Stimulated activated effector memory CD8-positive, alpha-beta T cell treated with anti-CD3 and anti-CD28 coated beads, Interleukin-12 subunit alpha, Interleukin-12 subunit beta, amount 100 ng/mL, for 72 hours (primary cell): ENCODE measurements around the gene DLG2.
"Not testable (repeated sequence)": the region's sequence is repeated elsewhere in the genome, so short reads cannot be mapped to it uniquely, and the experiment has no call there.

ENCODE experiments used
- ATAC-seq: fragments of 150-1000 bp; cut with Tn5 transposase; 2 replicates; pipeline ENCODE4 v1.10.0; 2021
- DNase-seq, 2 donors: peaks; one replicate each; pipeline ENCODE4 v3.0.0; 2021 to 2022; ENCODE audit warnings: low spot score in 2 of 2
- H3K27ac Mint-ChIP-seq: one replicate; pipeline ENCODE4 v1.8.0; 2022; ENCODE audit warnings: mild to moderate bottlenecking, mixed read lengths
- H3K36me3 Mint-ChIP-seq: one replicate; pipeline ENCODE4 v1.8.0; 2022; ENCODE audit warnings: mild to moderate bottlenecking, mixed read lengths
- H3K4me1 Mint-ChIP-seq: one replicate; pipeline ENCODE4 v1.8.0; 2022; ENCODE audit warnings: mixed read lengths
- H3K4me3 Mint-ChIP-seq: one replicate; pipeline ENCODE4 v1.8.0; 2022; ENCODE audit warnings: mild to moderate bottlenecking, mixed read lengths
- H3K9me3 Mint-ChIP-seq: one replicate; pipeline ENCODE4 v1.8.0; 2022; ENCODE audit warnings: mixed read lengths

The DLG2 gene

DNA sequence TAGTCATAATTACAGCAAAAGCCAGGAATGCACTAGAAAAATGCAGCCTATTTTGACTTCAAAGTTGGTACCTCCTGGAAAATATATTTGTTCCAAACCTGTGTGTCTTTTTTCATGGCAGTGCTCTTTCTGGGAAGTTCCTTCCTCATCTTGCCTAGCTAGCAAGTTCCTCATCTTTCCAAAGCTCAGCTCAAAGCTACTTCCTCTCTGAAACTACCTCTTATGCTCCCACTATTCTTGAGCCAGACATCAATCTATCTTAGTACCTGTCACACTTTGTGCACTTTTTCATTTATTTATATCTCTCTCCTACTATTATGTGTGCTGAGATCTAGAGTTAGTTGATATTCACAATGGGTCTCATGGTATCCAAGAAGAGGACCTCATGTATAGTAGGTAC lies 2149.4 kb downstream of the DLG2 start:
- ATAC-seq (no peak), DNase-seq (no peak)
- H3K4me3 Mint-ChIP-seq, result no peak overlapping the region
- no peaks in the 10 kb centered on the region for H3K4me1 Mint-ChIP-seq
- no peaks in the 10 kb centered on the region for H3K36me3 Mint-ChIP-seq
- H3K27ac Mint-ChIP-seq, result no peak overlapping the region
- peaks cover 2% of the 10 kb centered on the region for H3K9me3 Mint-ChIP-seq

DNA sequence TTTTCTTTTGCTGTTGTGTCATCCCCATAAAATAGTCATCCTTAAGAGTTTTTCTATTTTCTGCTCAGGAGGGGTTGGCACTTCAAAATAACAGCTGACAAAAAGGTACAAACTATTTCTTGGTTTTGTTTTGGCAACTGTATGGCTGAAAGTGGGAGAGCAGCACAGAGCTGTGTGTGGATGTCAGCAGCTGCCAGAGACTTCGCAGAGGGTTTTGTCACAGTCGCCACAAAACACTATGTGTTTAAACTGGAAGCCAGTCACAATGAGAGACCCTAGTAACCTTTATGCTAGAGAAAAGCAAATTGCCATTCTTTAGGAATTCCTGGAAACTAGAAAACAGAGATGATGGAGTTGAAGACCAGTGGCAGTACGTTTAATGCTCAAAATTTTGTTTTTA lies 2151.4 kb downstream of the DLG2 start:
- Mint-ChIP-seq H3K4me1 (no peaks in the 10 kb centered on the region), H3K4me3 (no peak overlapping the region), H3K27ac (no peak overlapping the region), H3K9me3 (peaks cover 2% of the 10 kb centered on the region), H3K36me3 (no peaks in the 10 kb centered on the region)
- DNase-seq (no peak), ATAC-seq (no peak)

DNA sequence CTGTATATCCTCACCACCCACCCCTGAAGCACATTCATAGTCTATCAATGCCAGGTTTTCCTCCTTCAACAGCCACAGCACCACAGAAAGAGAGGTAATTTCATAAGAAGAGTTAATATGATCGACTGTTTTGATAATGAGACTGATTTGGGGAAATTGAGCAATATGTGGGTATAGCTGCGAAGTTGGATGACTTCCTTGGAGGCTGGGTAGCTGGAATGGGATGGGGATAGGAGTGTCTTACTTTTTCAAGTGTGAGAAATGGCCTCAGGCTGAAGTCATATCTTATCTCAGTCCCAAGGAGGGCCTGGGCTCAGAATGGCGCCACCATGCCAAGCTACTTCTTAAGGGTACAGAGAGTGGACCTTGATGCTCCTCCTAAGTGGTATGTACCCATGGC lies 2153.4 kb downstream of the DLG2 start:
- Mint-ChIP-seq H3K9me3 (no peaks in the 10 kb centered on the region), H3K36me3 (no peaks in the 10 kb centered on the region), H3K4me1 (no peaks in the 10 kb centered on the region), H3K27ac (no peak overlapping the region), H3K4me3 (no peak overlapping the region)
- ATAC-seq, result no peak
- no peak for DNase-seq

DNA sequence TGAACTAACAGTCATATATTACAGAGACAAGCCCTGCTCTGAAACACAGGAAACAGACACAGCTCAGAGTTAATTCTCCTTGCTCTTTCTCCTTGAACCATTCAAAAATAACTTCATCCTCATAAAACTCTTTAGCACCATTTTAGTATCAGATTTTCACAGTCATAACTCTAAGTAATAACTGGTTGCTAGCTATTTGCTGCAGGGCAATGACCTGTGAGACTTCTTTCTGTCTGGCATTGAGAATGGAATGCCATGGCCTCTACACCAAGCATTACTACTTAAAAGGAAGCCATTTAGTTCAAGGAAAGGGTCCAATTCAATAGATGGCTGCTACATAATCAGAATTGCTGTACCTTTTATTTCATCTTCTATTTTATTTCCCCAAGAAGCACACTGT lies 2154.3 kb downstream of the DLG2 start:
- no peak for DNase-seq
- Mint-ChIP-seq H3K4me1 (no peaks in the 10 kb centered on the region), H3K27ac (no peak overlapping the region), H3K4me3 (no peak overlapping the region), H3K36me3 (no peaks in the 10 kb centered on the region), H3K9me3 (no peaks in the 10 kb centered on the region)
- no peak for ATAC-seq

DNA sequence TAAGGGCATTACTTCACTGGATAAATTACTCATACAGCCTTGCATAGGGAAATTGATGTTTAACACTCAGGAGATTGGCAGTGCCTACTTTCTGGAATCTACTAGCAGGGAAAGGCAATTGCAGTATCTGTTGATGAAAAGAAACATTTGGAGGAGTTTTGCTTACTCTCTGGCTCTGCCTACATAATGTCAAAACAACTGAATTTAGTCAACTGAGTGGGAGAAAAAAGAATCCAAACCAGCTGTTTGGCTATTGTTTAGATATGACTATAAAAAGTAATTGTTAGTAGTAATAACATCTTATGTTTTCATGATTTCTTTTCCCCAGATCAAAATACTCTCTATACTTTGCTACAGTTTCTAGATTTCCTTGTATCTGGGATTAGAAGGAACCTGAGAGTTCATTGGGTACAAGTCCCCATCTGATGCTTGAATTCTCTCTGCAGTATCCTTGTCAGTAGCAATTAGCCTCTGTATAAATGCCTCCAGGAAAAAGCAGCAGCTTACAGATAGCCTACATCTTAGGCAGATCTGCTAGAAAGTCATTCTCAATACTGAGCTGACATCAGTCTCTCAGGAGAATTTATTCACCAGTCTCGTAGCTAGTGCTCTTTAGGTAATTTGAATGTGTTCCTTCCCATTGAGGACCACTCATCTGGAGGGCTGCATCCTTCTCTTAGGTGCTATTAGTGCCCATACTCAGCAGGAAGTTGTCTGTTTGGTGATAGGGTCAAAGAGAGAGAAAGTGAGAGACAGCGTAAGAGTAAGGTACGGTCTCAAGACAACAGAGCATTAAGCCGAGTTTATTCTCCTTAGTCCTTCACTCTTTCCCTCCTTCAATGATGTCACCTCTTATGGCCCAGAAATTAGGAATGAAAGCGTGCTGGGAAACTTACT lies 2155.1 kb downstream of the DLG2 start:
- Mint-ChIP-seq H3K4me1 (no peaks in the 10 kb centered on the region), H3K27ac (no peak overlapping the region), H3K9me3 (no peaks in the 10 kb centered on the region), H3K36me3 (no peaks in the 10 kb centered on the region), H3K4me3 (no peak overlapping the region)
- peak; percentile 50 for ATAC-seq
- DNase-seq, result no peak

DNA sequence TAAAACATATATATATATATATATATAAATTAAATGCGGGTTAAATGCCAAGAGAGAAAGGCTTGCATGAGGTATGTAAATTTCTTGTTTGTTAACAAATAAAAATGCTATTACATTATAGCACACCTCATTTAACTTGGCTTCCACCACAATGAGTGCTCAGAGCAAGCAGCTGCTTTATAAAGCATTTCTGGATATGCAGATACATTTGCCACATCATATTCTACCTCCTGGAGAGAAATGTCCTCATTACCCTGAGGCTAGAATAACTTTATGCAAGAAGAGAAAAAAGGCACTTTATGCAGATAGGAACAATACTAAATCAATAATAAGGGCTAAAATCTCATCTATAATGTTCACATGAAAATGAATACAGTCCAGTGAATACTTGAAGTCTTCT lies 2159.3 kb downstream of the DLG2 start:
- DNase-seq, result no peak
- no peaks in the 10 kb centered on the region for H3K36me3 Mint-ChIP-seq
- H3K9me3 Mint-ChIP-seq, result no peaks in the 10 kb centered on the region
- no peak overlapping the region for H3K27ac Mint-ChIP-seq
- no peaks in the 10 kb centered on the region for H3K4me1 Mint-ChIP-seq
- no peak overlapping the region for H3K4me3 Mint-ChIP-seq
- ATAC-seq, result no peak

DNA sequence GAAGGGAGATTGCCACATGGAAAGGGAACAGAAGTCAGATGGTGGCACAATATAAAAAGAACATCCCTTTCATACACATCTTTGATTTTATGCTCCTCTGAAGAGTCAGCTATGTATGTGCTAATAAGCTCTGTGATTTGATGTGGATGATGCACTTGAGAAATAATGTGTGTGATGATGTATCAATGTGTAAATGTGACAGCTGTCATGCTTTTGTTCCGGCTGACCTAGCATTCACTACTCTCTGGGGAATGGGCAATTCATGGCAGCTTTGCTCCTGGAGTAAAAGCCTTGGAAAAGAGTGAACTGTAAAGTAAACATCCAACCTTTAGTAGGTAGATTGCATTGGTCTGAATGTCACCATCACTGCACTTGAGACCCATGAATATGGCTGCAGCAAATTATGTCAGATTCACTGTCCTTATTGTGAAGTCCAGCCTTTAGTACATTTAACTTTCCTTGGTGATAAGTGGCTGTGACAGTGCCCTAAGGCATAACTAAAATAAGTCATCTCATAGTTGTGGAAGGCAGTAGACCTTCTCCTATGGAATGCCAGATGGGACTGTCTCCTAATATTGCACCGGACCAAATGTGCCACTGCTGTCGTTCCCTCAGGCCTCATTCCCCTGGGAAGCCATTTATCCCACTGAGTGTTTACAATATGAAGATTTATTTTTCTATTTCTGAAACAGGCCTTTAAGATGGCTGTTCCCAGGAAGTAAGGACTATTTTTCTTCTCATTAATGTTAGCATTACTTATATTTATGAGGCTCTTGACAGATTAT lies 2162.8 kb downstream of the DLG2 start:
- no peaks in the 10 kb centered on the region for H3K9me3 Mint-ChIP-seq
- DNase-seq (no peak), ATAC-seq (no peak)
- no peak overlapping the region for H3K4me3 Mint-ChIP-seq
- H3K27ac Mint-ChIP-seq, result no peak overlapping the region
- H3K36me3 Mint-ChIP-seq, result no peaks in the 10 kb centered on the region
- no peaks in the 10 kb centered on the region for H3K4me1 Mint-ChIP-seq

DNA sequence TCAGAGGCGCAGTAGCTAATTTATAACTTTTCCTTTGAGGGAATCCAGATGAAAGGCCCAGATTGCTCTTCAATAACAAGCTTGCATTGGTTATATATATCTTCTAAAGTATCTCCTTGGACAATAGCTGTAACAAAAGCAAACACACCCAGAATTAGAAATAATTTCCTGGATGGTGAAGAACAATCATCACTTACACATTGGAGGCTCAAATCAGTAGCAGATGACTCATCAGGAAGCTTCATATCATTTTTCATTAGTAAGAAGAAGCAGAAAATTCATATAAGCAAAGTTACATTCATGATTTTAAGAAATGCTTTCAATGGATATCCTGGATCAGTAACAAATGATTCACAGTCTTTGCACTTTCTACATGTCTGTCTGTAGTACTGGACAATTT lies 2167.3 kb downstream of the DLG2 start:
- Mint-ChIP-seq H3K9me3 (peaks cover 4% of the 10 kb centered on the region), H3K36me3 (no peaks in the 10 kb centered on the region), H3K27ac (no peak overlapping the region), H3K4me3 (no peak overlapping the region), H3K4me1 (no peaks in the 10 kb centered on the region)
- DNase-seq (no peak), ATAC-seq (no peak)

DNA sequence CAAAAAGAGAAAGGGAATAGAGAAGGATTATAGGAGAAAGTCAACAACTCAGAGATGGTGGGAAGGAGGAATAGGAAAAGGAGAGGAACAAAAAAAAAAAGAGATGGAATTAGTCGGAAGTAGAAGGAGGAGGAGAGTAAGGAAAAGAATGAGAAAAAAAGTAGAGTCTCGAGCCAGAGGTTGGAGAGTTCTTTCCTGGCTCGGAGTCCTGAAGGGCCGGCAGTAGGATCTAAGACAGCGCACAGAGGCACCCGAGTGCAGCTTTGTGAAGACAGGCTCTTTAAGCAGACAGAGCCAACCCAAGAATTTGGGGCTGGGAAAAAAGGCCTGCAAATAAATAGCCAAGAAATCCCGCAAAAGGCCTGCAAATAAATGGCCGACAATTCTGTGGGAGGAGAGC lies 2170.6 kb downstream of the DLG2 start:
- no peak overlapping the region for H3K4me3 Mint-ChIP-seq
- no peak for DNase-seq
- H3K4me1 Mint-ChIP-seq, result no peaks in the 10 kb centered on the region
- no peak for ATAC-seq
- no peaks in the 10 kb centered on the region for H3K36me3 Mint-ChIP-seq
- peaks cover 4% of the 10 kb centered on the region for H3K9me3 Mint-ChIP-seq
- no peak overlapping the region for H3K27ac Mint-ChIP-seq

DNA sequence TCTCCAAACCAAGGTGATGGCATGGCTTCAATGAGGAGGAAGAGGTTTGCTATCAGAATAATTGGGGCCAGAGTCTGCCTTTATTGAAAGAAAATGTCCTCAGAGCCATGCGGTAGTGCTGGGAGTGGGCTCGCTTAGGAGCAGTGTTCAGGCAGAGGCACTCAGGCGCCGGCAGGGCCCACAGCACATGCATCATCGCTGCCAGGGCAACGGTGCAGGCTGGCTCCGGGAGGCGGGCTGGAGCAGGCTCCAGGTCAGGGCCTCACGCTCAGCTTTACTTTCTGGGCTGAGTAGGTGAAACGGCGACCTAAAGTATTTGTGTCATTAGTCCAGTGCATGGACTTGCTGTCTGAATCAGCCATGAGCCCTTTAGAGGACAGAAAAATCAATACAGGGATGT lies 2171.1 kb downstream of the DLG2 start:
- H3K4me1 Mint-ChIP-seq, result no peaks in the 10 kb centered on the region
- DNase-seq (no peak), ATAC-seq (no peak)
- no peak overlapping the region for H3K4me3 Mint-ChIP-seq
- peaks cover 4% of the 10 kb centered on the region for H3K9me3 Mint-ChIP-seq
- no peaks in the 10 kb centered on the region for H3K36me3 Mint-ChIP-seq
- H3K27ac Mint-ChIP-seq, result no peak overlapping the region

DNA sequence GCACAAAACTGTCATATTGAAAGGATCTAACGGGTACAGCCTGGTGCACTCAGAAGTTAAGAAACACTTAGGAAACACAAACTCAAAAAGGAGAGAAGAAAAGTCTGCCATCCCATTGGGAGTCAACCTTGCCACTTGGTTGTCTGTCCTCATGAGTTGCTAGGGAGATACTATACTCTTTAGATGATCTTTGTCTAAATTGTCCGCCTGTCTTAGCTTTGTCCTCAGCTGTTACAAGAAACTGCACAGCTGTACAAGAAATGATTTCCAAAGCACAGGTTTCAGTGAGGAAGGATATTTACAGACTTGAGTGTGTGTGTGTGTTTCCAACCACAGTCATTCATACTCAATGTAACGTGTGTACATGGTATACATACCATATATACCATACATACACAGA lies 2171.8 kb downstream of the DLG2 start:
- Mint-ChIP-seq H3K27ac (no peak overlapping the region), H3K9me3 (peaks cover 4% of the 10 kb centered on the region), H3K4me3 (no peak overlapping the region), H3K4me1 (no peaks in the 10 kb centered on the region), H3K36me3 (no peaks in the 10 kb centered on the region)
- ATAC-seq (no peak), DNase-seq (no peak)

DNA sequence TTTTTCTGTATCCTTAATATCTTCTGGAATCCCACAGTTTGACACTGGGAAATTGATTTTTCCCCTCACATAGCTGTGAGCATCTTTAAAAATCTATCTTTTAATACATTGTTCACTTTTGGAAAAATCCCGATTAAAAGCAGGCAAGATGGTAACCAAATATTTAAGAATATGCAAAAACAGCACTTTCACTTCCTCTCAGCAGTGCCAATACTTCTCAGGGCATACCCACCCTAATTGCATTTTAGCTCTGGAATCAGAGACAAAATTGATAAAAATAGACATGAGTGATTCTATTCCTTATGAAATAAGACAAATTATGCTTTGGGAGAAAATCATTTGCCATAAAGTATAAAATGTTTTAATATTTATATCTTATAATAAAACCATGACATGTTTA lies 2172.5 kb downstream of the DLG2 start:
- Mint-ChIP-seq H3K4me1 (no peaks in the 10 kb centered on the region), H3K4me3 (no peak overlapping the region), H3K27ac (no peak overlapping the region), H3K9me3 (peaks cover 4% of the 10 kb centered on the region), H3K36me3 (no peaks in the 10 kb centered on the region)
- ATAC-seq (no peak), DNase-seq (no peak)

DNA sequence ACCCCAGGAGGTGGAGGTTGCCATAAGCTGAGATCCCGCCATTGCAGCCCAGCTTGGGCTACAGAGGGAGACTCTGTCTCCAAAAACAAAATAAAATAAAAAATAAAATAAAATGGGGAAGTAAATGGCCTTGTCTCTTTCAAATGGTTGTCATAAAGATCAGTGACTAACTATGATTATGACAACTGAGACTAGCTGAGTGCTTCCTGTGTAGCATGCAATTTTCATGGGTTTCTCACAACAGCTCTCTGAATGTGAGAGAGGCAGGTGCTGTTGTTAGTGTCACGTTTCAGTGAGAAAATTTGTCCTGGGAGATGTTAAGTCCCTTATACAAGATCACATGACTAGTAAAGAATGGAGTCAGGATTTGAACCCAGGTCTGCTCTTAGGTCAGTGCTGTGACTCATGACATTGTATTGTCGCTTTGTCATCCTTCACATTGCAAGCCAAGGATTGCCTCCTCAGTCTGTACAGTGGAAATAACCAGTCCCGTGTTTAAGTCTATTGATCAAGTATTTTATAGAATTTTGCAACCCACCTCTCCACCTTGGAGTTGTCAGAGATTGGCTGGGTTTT lies 2177.7 kb downstream of the DLG2 start:
- no peak for ATAC-seq
- DNase-seq, result no peak
- H3K4me3 Mint-ChIP-seq, result no peak overlapping the region
- no peaks in the 10 kb centered on the region for H3K36me3 Mint-ChIP-seq
- no peaks in the 10 kb centered on the region for H3K4me1 Mint-ChIP-seq
- H3K27ac Mint-ChIP-seq, result no peak overlapping the region
- no peaks in the 10 kb centered on the region for H3K9me3 Mint-ChIP-seq

DNA sequence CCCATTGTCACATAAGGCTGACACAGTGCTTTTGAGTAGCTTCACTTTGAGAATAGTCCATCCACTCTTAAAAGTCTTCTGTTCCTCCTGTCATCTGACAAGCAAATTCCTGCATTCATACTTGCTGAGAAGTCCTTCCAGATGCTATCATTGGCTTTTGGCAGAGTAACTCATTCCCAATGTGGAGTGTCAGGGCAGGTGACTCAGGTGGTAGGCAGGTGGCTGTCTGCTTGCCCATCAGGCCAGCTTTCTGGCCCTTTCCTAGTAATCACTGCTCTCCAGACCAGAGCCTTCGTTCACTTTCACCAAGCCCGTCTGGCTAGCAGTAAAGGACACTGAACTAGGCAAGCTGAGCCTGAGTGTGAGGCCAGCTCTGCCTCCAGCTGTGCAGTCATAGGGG lies 2178.5 kb downstream of the DLG2 start:
- Mint-ChIP-seq H3K36me3 (no peaks in the 10 kb centered on the region), H3K27ac (no peak overlapping the region), H3K4me1 (no peaks in the 10 kb centered on the region), H3K9me3 (no peaks in the 10 kb centered on the region), H3K4me3 (no peak overlapping the region)
- ATAC-seq (no peak), DNase-seq (no peak)

DNA sequence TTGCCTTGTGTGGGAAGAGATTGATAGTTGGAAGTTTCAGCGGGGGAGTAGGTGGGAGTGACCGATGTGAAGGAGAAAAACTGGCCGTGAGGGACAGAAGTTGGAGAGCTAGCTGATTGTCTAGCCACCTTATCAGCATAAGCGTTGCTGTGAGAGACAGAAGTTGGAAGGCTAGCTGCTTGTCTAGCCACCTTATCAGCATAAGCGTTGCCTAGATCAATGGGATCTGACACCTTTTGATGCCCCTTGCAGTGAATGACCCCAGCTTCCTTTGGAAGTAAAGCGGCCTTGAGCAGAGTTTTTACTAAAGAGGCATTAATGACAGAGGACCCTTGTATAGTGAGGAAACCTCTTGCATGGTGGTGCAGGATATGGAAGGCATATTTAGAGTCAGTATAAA lies 2183.3 kb downstream of the DLG2 start:
- H3K9me3 Mint-ChIP-seq, H3K4me1 Mint-ChIP-seq, ATAC-seq, DNase-seq, H3K36me3 Mint-ChIP-seq, H3K4me3 Mint-ChIP-seq, H3K27ac Mint-ChIP-seq: not testable (repeated sequence)

DNA sequence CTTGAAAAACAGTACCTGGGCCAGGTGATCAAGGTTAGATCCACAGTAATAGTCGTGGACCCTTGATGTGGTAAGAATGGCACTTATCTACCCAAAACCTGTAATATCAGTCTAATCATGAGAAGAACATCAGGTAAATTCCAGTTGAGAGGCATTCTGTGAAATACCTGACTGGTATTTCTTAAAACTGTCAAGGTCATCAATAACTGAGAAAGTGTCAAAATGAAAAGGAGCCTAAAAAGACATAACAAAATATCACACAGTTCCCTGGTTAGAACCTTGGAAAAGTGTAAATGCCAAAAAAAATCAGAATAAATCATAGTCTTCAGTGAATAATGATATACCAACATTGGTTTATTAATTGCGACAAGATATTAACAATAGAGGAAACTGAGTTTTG lies 2185.5 kb downstream of the DLG2 start:
- Mint-ChIP-seq H3K27ac (no peak overlapping the region), H3K4me3 (no peak overlapping the region), H3K4me1 (no peaks in the 10 kb centered on the region), H3K36me3 (no peaks in the 10 kb centered on the region), H3K9me3 (no peaks in the 10 kb centered on the region)
- ATAC-seq, result no peak
- no peak for DNase-seq
